ENCODE results near the gene PLEKHA6.

Gene PLEKHA6

DNA sequence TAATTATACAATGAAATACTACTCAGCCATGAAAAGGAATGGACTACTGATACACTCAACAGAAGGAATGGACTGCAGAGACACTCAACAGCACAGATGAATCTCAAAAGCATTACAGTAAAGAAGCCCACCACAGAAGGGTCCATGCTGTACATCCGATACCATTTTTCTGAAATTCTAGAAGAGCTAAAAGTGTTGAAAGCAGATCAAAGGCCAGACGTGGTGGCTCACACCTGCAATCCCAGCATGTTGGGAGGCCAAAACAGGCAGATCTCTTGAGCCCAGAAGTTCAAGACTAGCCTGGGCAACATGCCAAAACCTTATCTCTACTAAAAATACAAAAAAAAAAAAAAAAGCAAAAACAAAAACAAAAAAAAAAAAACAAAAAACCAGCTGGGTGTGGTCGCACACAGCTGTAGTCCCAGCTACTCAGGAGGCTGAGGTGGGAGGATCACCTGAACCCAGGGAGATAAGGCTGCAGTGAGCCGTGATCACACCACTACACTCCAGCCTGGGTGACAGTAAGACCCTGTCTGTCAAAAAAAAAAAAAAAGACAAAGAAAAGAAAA, 36.4 kb upstream of the PLEKHA6 start:
- H3K9ac ChIP-seq = no peak overlapping the region
- no peak overlapping the region for H3K4me3 ChIP-seq (IDR thresholded peaks at IDR 0.05; ENCODE audit: insufficient read depth, low read depth, low read length)
- H4K20me1 ChIP-seq (ENCODE audit: insufficient read depth) = no peaks in the 10 kb centered on the region
- H3K27ac ChIP-seq = no peak overlapping the region
- H3K4me1 ChIP-seq (ENCODE audit: low read depth, poor library complexity, severe bottlenecking) = peaks cover 4% of the 10 kb centered on the region
- TF ChIP-seq, protein P1, sequence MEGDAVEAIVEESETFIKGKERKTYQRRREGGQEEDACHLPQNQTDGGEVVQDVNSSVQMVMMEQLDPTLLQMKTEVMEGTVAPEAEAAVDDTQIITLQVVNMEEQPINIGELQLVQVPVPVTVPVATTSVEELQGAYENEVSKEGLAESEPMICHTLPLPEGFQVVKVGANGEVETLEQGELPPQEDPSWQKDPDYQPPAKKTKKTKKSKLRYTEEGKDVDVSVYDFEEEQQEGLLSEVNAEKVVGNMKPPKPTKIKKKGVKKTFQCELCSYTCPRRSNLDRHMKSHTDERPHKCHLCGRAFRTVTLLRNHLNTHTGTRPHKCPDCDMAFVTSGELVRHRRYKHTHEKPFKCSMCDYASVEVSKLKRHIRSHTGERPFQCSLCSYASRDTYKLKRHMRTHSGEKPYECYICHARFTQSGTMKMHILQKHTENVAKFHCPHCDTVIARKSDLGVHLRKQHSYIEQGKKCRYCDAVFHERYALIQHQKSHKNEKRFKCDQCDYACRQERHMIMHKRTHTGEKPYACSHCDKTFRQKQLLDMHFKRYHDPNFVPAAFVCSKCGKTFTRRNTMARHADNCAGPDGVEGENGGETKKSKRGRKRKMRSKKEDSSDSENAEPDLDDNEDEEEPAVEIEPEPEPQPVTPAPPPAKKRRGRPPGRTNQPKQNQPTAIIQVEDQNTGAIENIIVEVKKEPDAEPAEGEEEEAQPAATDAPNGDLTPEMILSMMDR (conservative IDR thresholded peaks at IDR 0.05; ENCODE audit: low read depth, low read length) = no peak
- no peaks in the 10 kb centered on the region for H3K36me3 ChIP-seq (ENCODE audit: insufficient read depth)
- H3K27me3 ChIP-seq (ENCODE audit: insufficient read depth, low read depth) = no peaks in the 10 kb centered on the region
- H3K4me2 ChIP-seq = no peak overlapping the region
- H2AFZ ChIP-seq (ENCODE audit: low read depth) = no peak overlapping the region
- no peaks in the 10 kb centered on the region; the same call in 1 of the 2 replicates for H3K79me2 ChIP-seq (ENCODE audit: insufficient read depth, low read depth)

DNA sequence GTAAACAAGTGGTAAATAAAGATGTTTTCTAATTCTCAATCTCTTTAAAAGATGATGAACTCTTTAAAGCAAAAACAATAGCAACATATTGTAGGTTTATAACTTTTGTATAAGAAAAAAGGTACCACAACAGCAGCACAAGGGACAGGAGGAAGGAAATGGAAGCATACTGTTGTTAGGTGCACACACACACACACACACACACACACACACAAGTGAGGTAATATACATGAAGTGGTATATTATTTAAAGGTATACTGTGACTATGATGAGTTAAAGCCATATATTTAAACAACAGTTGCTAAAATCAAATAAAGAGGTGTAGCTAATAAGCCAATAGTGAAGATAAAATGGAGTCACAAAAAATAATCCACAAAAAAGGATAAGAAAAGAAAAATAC, 31.9 kb upstream of the PLEKHA6 start:
- H3K9ac ChIP-seq = no peak overlapping the region
- no peaks in the 10 kb centered on the region for H3K4me1 ChIP-seq (ENCODE audit: low read depth, poor library complexity, severe bottlenecking)

DNA sequence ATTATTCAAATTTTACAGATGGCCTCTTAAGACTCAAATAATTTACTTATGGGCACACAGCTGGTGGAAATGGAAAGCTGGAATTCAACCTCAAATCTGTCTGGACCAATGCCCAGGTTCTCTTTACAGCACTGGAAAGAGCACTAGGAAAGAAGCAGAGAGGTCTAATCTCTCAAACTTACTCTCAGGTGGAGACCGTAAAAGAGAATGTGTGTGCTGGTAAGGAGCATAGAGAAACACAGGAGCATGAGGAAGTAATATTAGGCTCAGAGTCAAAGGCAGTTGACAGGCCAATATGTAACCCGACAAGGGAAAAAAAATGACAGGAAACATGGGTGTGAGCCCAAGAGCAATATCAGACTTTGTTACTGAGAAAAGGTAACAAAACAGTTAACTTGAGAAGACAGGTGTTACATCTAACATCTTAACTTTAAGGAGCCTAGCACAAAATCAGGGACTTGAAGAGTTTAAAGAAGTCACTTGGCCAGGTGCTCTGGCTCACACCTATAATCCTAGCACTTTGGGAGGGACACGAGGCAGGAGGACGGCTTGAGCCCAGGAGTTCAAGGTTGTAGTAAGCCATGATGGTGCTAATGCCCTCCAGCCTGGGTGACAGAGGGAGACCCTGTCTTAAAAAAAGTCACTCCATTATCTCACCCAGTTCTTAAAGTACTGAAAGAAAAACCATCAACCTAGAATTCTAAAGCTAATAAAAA, 31.2 kb upstream of the PLEKHA6 start:
- no peak overlapping the region for H3K27ac ChIP-seq
- H3K36me3 ChIP-seq (ENCODE audit: insufficient read depth) = no peaks in the 10 kb centered on the region
- no peak overlapping the region for H3K9ac ChIP-seq
- no peak overlapping the region for H2AFZ ChIP-seq (ENCODE audit: low read depth)
- no peak overlapping the region for H3K4me2 ChIP-seq
- no peaks in the 10 kb centered on the region for H3K27me3 ChIP-seq (ENCODE audit: insufficient read depth, low read depth)
- no peaks in the 10 kb centered on the region for H3K4me1 ChIP-seq (ENCODE audit: low read depth, poor library complexity, severe bottlenecking)
- no peak overlapping the region for H3K4me3 ChIP-seq (IDR thresholded peaks at IDR 0.05; ENCODE audit: insufficient read depth, low read depth, low read length)
- H4K20me1 ChIP-seq (ENCODE audit: insufficient read depth) = no peaks in the 10 kb centered on the region
- TF ChIP-seq, protein P1 (conservative IDR thresholded peaks at IDR 0.05; ENCODE audit: low read depth, low read length) = no peak
- no peaks in the 10 kb centered on the region for H3K79me2 ChIP-seq (ENCODE audit: insufficient read depth, low read depth)

More for the DNA sequence above, 31.9 kb upstream of the PLEKHA6 start:
- Histone ChIP-seq H3K4me2 (no peak overlapping the region), H3K4me3 (IDR thresholded peaks at IDR 0.05; ENCODE audit: insufficient read depth, low read depth, low read length) (no peak overlapping the region), H3K27ac (no peak overlapping the region), H3K27me3 (ENCODE audit: insufficient read depth, low read depth) (no peaks in the 10 kb centered on the region), H3K79me2 (ENCODE audit: insufficient read depth, low read depth) (no peaks in the 10 kb centered on the region), H4K20me1 (ENCODE audit: insufficient read depth) (no peaks in the 10 kb centered on the region), H3K36me3 (ENCODE audit: insufficient read depth) (no peaks in the 10 kb centered on the region), H2AFZ (ENCODE audit: low read depth) (no peak overlapping the region)
- TF ChIP-seq, protein P1 (conservative IDR thresholded peaks at IDR 0.05; ENCODE audit: low read depth, low read length) = no peak

DNA sequence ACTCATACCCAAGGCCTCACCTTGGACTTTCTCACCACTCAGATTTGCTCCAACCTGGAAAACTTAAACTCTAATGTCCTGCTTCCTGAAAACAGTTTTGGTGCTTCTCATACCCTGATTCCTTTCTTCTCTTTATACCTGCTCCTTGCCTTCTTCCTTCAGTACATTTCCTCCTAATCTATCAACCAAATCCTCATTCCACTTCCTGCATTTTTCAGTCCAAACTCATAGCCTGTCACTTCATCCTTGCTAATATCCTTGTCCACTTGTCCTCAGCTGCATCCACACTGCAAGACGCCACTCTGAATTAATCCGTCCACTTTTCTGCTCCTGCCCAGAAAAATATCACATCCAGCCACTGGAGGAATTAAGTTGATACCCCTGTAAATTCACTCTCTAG, 26.0 kb upstream of the PLEKHA6 start:
- H3K36me3 ChIP-seq (ENCODE audit: insufficient read depth) = no peaks in the 10 kb centered on the region
- H3K79me2 ChIP-seq (ENCODE audit: insufficient read depth, low read depth) = no peaks in the 10 kb centered on the region
- no peaks in the 10 kb centered on the region for H4K20me1 ChIP-seq (ENCODE audit: insufficient read depth)
- H3K27me3 ChIP-seq (ENCODE audit: insufficient read depth, low read depth) = no peaks in the 10 kb centered on the region
- H3K9ac ChIP-seq = no peak overlapping the region
- H3K4me2 ChIP-seq = no peak overlapping the region
- H3K27ac ChIP-seq = no peak overlapping the region
- no peak overlapping the region for H3K4me3 ChIP-seq (IDR thresholded peaks at IDR 0.05; ENCODE audit: insufficient read depth, low read depth, low read length)
- TF ChIP-seq, protein P1 (conservative IDR thresholded peaks at IDR 0.05; ENCODE audit: low read depth, low read length) = no peak
- H2AFZ ChIP-seq (ENCODE audit: low read depth) = no peak overlapping the region
- H3K4me1 ChIP-seq (ENCODE audit: low read depth, poor library complexity, severe bottlenecking) = no peaks in the 10 kb centered on the region

Measured in KMS-11 (cell line).